Measurements from ENCODE around the gene OR2AE1. TPM values are rescaled to one million over a fixed set of nuclear protein-coding genes. Genes with fewer than 3 reads are reported as not detected.

The OR2AE1 gene
- total and polyA plus RNA-seq, 2 of the 13 experiments (the other 11 are each of a cell fraction or from before 2014, with no cell fraction given) = not detected

DNA sequence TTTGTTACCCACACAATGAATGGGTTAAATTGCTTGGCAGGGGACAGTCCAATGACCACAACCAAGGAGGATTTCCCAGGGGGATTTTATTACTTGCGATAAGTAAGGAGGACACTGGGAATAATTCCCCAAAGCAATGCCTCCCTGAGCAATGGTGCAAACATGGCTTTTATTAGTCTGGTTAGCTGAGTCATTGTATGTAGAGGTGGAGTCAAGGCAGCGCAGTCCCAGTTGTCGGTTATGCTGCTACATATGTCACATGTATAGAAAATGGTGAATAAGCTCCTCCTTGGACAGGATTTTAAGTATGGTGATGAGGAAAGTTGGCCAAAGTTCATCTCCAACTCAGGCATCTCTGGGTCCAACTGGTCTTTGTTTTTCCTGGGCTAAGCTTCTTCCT, 46.4 kb upstream of the OR2AE1 start:
- no peak overlapping the region for H2AFZ ChIP-seq (ENCODE audit: low read length)
- H3K27me3 ChIP-seq (ENCODE audit: control insufficient read depth in 1 of 2, insufficient read depth in 2 of 2, low read length in 2 of 2) = no peaks in the 10 kb centered on the region; a peak in 1 of 5 replicates
- DNase-seq (ENCODE audit: low spot score) (no peak), FAIRE-seq (no peak), ATAC-seq (no peak)
- no peak overlapping the region for H3K4me3 ChIP-seq (replicated peaks in 1 of 3; ENCODE audit: insufficient read depth in 1 of 3, low read depth in 2 of 3, low read length in 3 of 3)
- POLR2A ChIA-PET = no interaction called here
- H3K9ac ChIP-seq (ENCODE audit: insufficient read depth, low read depth, low read length) = no peak overlapping the region
- 91% methylated on average over 3 of the region's 3 CpGs for WGBS (ENCODE audit: low lambda C conversion rate)
- no peak overlapping the region for H3K27ac ChIP-seq (ENCODE audit: extremely low read length, insufficient read depth, low read length)
- H3K4me2 ChIP-seq (ENCODE audit: low read depth, low read length) = no peak overlapping the region
- BruUV-seq (replicated peaks) = no TSS peak
- CTCF ChIA-PET (ENCODE audit: low intra/inter-chr PET ratio, low total read pairs) = no interaction called here
- TF ChIP-seq TEAD3 (CRISPR knock-in tag; optimal IDR thresholded peaks at IDR 0.05; ENCODE audit: borderline replicate concordance) = no peak
- TF ChIP-seq MYNN (CRISPR knock-in tag; IDR thresholded peaks at IDR 0.05; ENCODE audit: low read depth) = no peak
- TF ChIP-seq, protein P1, sequence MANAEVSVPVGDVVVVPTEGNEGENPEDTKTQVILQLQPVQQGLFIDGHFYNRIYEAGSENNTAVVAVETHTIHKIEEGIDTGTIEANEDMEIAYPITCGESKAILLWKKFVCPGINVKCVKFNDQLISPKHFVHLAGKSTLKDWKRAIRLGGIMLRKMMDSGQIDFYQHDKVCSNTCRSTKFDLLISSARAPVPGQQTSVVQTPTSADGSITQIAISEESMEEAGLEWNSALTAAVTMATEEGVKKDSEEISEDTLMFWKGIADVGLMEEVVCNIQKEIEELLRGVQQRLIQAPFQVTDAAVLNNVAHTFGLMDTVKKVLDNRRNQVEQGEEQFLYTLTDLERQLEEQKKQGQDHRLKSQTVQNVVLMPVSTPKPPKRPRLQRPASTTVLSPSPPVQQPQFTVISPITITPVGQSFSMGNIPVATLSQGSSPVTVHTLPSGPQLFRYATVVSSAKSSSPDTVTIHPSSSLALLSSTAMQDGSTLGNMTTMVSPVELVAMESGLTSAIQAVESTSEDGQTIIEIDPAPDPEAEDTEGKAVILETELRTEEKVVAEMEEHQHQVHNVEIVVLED (CRISPR knock-in tag; IDR thresholded peaks at IDR 0.05; ENCODE audit: borderline replicate concordance) = no peak
- TF ChIP-seq, protein P2, sequence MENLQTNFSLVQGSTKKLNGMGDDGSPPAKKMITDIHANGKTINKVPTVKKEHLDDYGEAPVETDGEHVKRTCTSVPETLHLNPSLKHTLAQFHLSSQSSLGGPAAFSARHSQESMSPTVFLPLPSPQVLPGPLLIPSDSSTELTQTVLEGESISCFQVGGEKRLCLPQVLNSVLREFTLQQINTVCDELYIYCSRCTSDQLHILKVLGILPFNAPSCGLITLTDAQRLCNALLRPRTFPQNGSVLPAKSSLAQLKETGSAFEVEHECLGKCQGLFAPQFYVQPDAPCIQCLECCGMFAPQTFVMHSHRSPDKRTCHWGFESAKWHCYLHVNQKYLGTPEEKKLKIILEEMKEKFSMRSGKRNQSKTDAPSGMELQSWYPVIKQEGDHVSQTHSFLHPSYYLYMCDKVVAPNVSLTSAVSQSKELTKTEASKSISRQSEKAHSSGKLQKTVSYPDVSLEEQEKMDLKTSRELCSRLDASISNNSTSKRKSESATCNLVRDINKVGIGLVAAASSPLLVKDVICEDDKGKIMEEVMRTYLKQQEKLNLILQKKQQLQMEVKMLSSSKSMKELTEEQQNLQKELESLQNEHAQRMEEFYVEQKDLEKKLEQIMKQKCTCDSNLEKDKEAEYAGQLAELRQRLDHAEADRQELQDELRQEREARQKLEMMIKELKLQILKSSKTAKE (CRISPR knock-in tag; IDR thresholded peaks at IDR 0.05; ENCODE audit: borderline replicate concordance) = no peak
- TF ChIP-seq, protein P3, sequence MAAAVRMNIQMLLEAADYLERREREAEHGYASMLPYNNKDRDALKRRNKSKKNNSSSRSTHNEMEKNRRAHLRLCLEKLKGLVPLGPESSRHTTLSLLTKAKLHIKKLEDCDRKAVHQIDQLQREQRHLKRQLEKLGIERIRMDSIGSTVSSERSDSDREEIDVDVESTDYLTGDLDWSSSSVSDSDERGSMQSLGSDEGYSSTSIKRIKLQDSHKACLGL (CRISPR knock-in tag; IDR thresholded peaks at IDR 0.05) = no peak
- no peak for TF ChIP-seq MIXL1 (CRISPR knock-in tag; IDR thresholded peaks at IDR 0.05)
- no peak for TF ChIP-seq RELA (CRISPR knock-in tag; IDR thresholded peaks at IDR 0.05)
- H4K20me1 ChIP-seq (ENCODE audit: insufficient read depth, low read length) = no peaks in the 10 kb centered on the region
- peaks cover 0 to 2% of the 10 kb centered on the region in 2 experiments; a peak in 2 of 5 replicates for H3K36me3 ChIP-seq (replicated peaks in 1 of 2; ENCODE audit: control insufficient read depth in 1 of 2, insufficient read depth in 2 of 2, low read length in 2 of 2)
- peaks cover 35% of the 10 kb centered on the region for H3K4me1 ChIP-seq (ENCODE audit: insufficient read depth, low read length)
- in situ Hi-C loops (cut with HindIII; ENCODE audit: extremely low pct_ligation_motif_present, low pct_unique_long_range_greater_than_20kb) = no loop called here
- H3K9me3 ChIP-seq (ENCODE audit: low read length) = no peaks in the 10 kb centered on the region
- peaks cover 12% of the 10 kb centered on the region for H3K79me2 ChIP-seq (ENCODE audit: insufficient read depth, low read length)
- intact Hi-C loops (cut with micrococcal nuclease; ENCODE audit: unreplicated experiment) = no loop called here
